Body of pancreas (tissue), 4 donors: Measurements from ENCODE around the gene PEF1. TPM values are rescaled to one million over a fixed set of nuclear protein-coding genes. Genes with fewer than 3 reads are reported as not detected.

Source experiments
- ATAC-seq: fragments of 150-250 bp; one replicate; pipeline ENCODE4 v1.9.1; 2016
- DNase-seq, 4 donors: peaks; one replicate each; pipeline ENCODE4 v3.0.0-alpha.2; 2019
- H3K27ac ChIP-seq, 4 donors: fragments of 200-600 bp; sonication (generic); 1 replicate in 3 of 4; 2 replicates in 1 of 4; pipeline versions ENCODE4 v1.5.1 to v1.6.1; 2016 to 2019; ENCODE audit warnings: mild to moderate bottlenecking in 1 of 4, mixed read lengths in 1 of 4, moderate library complexity in 1 of 4
- H3K27me3 ChIP-seq, 2 donors: fragments of 200-600 bp; sonication (generic); one replicate each; pipeline ENCODE4 v1.6.0; 2016; ENCODE audit warnings: mild to moderate bottlenecking in 1 of 2
- H3K36me3 ChIP-seq, 2 donors: fragments of 200-600 bp; sonication (generic); replicated peaks in 1 of 2; 2 replicates each; pipeline ENCODE4 v1.5.1; 2016; ENCODE audit warnings: low read depth in 2 of 2; ENCODE audit not compliant: insufficient read depth in 1 of 2
- H3K4me1 ChIP-seq: fragments of 200-600 bp; sonication (generic); one replicate; pipeline ENCODE4 v1.6.0; 2016
- H3K4me3 ChIP-seq, 2 donors: fragments of 200-600 bp; sonication (generic); 1 replicate in 1 of 2; 2 replicates in 1 of 2; pipeline ENCODE4 v1.5.1; 2016 to 2019
- H3K9me3 ChIP-seq, 3 donors: fragments of 200-600 bp; sonication (generic); 1 replicate in 2 of 3; 2 replicates in 1 of 3; pipeline ENCODE4 v1.5.1; 2016
- CTCF ChIP-seq, 7 experiments: fragments of 450-650 bp in 4 of 7; fragments of 200-600 bp in 3 of 7; sonication (generic) in 3 of 7; IDR thresholded peaks; one replicate each; pipeline ENCODE4 v1.5.1; 2016 to 2019; ENCODE audit warnings: antibody characterized with exemption in 7 of 7
- POLR2A ChIP-seq, 3 donors: fragments of 450-650 bp; IDR thresholded peaks; one replicate each; pipeline ENCODE4 v1.6.1; 2016; ENCODE audit warnings: antibody characterized with exemption in 3 of 3, mild to moderate bottlenecking in 2 of 3
- WGBS, 2 donors: methylation state at CpG; one replicate each; pipeline ENCODE4 v1.1.5; 2017; 5-methylcytosine and 5-hydroxymethylcytosine counted together
- intact Hi-C: fragments of 100-400 bp; cut with DNase I; formaldehyde crosslinking; loops from one replicate; pipeline ENCODE4 v1.15.1; 2023
- total RNA-seq, 2 donors: library from RNA; depleted of rRNA; stranded (reverse); fragments of >200 nt; gene quantifications; one replicate each; pipeline ENCODE4 v1.1.0, GENCODE V29; 2016

Gene PEF1
- total RNA-seq, 2 donors from 2014 or later, result 23.6 to 24.1 TPM

DNA sequence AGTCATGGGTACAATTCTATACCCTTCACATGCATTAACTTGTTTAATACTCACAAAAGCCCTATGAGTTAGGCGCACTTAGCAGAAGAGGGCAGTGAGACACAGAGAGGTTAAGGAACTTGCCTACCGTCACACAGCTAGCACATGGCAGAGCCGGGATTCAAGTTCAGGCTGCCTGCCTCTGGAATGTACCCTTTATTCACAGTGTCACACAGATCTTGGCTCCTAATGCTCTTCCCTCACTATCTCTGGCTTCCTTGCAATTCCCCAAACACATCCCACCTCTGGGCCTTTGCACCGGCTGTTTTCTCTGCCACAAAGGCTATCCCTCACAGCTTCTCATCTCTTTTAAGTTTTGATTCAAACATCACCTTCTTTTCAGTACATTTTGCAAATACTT is 34.0 kb upstream of the PEF1 start:
- Histone ChIP-seq H3K4me3 (no peak overlapping the region), H3K27me3 (no peaks in the 10 kb centered on the region), H3K27ac (no peak overlapping the region), H3K36me3 (no peaks in the 10 kb centered on the region), H3K9me3 (no peaks in the 10 kb centered on the region), H3K4me1 (no peaks in the 10 kb centered on the region)
- ATAC-seq, result no peak
- intact Hi-C loops, result no loop called here
- DNase-seq, result no peak
- TF ChIP-seq POLR2A (IDR thresholded peaks at IDR 0.05) (no peak), CTCF (IDR thresholded peaks at IDR 0.05) (no peak)
- 83 to 90% methylated on average over 4 of the region's 4 CpGs for WGBS, 2 donors

DNA sequence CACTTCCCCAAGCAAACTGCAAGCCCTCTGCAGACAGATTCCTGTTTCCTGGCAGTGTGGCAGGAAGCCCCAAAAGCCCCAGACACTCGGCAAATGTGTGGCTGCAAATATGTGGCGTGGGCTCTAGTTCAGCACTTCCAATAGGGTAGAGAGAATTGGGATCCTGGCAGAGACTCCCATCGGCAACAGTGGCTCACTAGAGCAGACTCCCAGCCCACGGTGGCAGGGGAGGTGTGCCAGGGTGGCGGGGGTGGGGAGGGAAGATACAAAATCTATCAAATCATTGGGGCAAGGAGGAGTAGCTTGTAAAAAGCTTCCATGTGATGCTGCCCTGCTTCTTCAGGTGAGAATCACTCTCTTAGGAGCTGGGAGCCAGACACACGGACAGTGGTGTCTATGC is 33.3 kb upstream of the PEF1 start:
- ATAC-seq, result no peak
- intact Hi-C loops, result no loop called here
- Histone ChIP-seq H3K36me3 (no peaks in the 10 kb centered on the region), H3K9me3 (no peaks in the 10 kb centered on the region), H3K27ac (no peak overlapping the region), H3K27me3 (no peaks in the 10 kb centered on the region), H3K4me1 (no peaks in the 10 kb centered on the region), H3K4me3 (no peak overlapping the region)
- no peak for DNase-seq
- no peak for TF ChIP-seq CTCF (IDR thresholded peaks at IDR 0.05)
- TF ChIP-seq POLR2A (IDR thresholded peaks at IDR 0.05), result no peak
- WGBS, 2 donors, result 64% methylated on average over 6 of the region's 6 CpGs

DNA sequence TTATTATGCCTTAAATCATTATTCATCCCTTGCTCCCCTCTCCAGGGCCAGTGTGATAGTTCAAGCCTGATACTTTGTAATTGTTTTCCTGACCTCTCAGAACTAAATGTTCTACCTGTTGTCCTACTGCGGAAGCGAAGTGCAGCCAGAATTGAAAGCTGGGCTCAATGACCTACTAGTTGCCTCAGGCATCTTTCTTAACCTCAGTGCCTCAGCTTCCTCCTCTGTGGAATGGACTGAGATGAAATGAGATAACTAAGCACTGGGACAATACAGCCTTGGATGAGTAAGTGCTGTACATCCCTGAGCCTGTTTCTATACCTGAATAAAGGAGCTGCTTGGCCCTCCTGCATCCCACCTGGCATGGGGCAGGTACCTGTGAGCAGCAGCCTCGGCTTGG is 32.7 kb upstream of the PEF1 start:
- intact Hi-C loops, result no loop called here

GRCh38 chr1:31675756-31676155 is 31.1 kb upstream of the PEF1 start:
- Histone ChIP-seq H3K27me3 (no peaks in the 10 kb centered on the region), H3K36me3 (no peaks in the 10 kb centered on the region), H3K9me3 (no peaks in the 10 kb centered on the region), H3K27ac (no peak overlapping the region), H3K4me3 (no peak overlapping the region), H3K4me1 (no peaks in the 10 kb centered on the region)
- no peak for ATAC-seq
- 61 to 77% methylated on average over 13 to 14 of the region's 14 CpGs for WGBS, 2 donors
- no peak for DNase-seq
- TF ChIP-seq POLR2A (IDR thresholded peaks at IDR 0.05), result no peak
- intact Hi-C loops, result no loop called here

More for the DNA sequence above, 32.7 kb upstream of the PEF1 start:
- no peaks in the 10 kb centered on the region for H3K27me3 ChIP-seq
- no peaks in the 10 kb centered on the region for H3K9me3 ChIP-seq
- no peak for ATAC-seq
- no peaks in the 10 kb centered on the region for H3K4me1 ChIP-seq
- WGBS, 2 donors, result 43 to 66% methylated on average over 3 of the region's 3 CpGs
- TF ChIP-seq POLR2A (IDR thresholded peaks at IDR 0.05), result no peak
- TF ChIP-seq CTCF (IDR thresholded peaks at IDR 0.05), result no peak
- no peak overlapping the region for H3K27ac ChIP-seq
- no peak overlapping the region for H3K4me3 ChIP-seq
- H3K36me3 ChIP-seq, result no peaks in the 10 kb centered on the region
- DNase-seq, result no peak

GRCh38 chr1:31675161-31675560 is 30.5 kb upstream of the PEF1 start:
- no peak overlapping the region for H3K27ac ChIP-seq
- TF ChIP-seq POLR2A (IDR thresholded peaks at IDR 0.05) (no peak), CTCF (IDR thresholded peaks at IDR 0.05) (no peak)
- intact Hi-C loops, result no loop called here

More at GRCh38 chr1:31675161-31675560, 30.5 kb upstream of the PEF1 start:
- no peak overlapping the region for H3K4me3 ChIP-seq
- ATAC-seq (no peak), DNase-seq (no peak)
- peaks cover 4% of the 10 kb centered on the region for H3K4me1 ChIP-seq
- no peaks in the 10 kb centered on the region for H3K36me3 ChIP-seq
- no peaks in the 10 kb centered on the region for H3K27me3 ChIP-seq
- no peaks in the 10 kb centered on the region for H3K9me3 ChIP-seq
- WGBS, 2 donors, result 68 to 71% methylated on average over 7 of the region's 7 CpGs
